B cell (primary cell): ENCODE data around the gene ZDHHC18. TPM values are rescaled to one million over a fixed set of nuclear protein-coding genes. Genes with fewer than 3 reads are reported as not detected.

Experiments
- ATAC-seq: fragments of 200-7000 bp; cut with Tn5 transposase; one replicate; pipeline ENCODE4 v1.10.0; 2021; ENCODE audit warnings: low read depth, mild to moderate bottlenecking, moderate number of reproducible peaks, moderate library complexity
- CTCF ChIA-PET: fragments of 350-600 bp; sonication (Branson Sonifier 250); formaldehyde crosslinking; loops from one replicate; lab custom pipeline; 2021; ENCODE audit warnings: antibody characterized with exemption, inconsistent platforms; lab: Charles Lee
- POLR2A ChIA-PET: fragments of 350-600 bp; sonication (Branson Sonifier 250); formaldehyde crosslinking; loops from one replicate; lab custom pipeline; 2021; ENCODE audit warnings: antibody characterized with exemption; lab: Charles Lee
- DNase-seq: peaks from one replicate; pipeline ENCODE4 v3.0.0; 2013
- H2AFZ ChIP-seq: 2 replicates; pipeline ENCODE4 v1.6.1; 2012; ENCODE audit warnings: mild to moderate bottlenecking, low read depth, low read length; ENCODE audit not compliant: insufficient read depth, poor library complexity, severe bottlenecking
- H3K27ac ChIP-seq, 2 donors: 1 replicate in 1 of 2; 2 replicates in 1 of 2; pipeline ENCODE4 v1.5.1; 2012 to 2013; ENCODE audit warnings: low read length in 2 of 2, mild to moderate bottlenecking in 2 of 2, moderate library complexity in 1 of 2
- H3K27me3 ChIP-seq, 4 experiments: fragments of 200-600 bp in 1 of 4; sonication (generic) in 1 of 4; replicated peaks in 1 of 4; 1 replicate in 2 of 4; 2 replicates in 2 of 4; pipeline versions ENCODE4 v1.6.1 to v1.7.0; 2013 to 2016; ENCODE audit warnings: low read length in 3 of 4, mild to moderate bottlenecking in 2 of 4, mixed read lengths in 1 of 4, moderate library complexity in 1 of 4; ENCODE audit not compliant: insufficient read depth in 4 of 4, control insufficient read depth in 3 of 4; ENCODE audit errors: control extremely low read depth in 1 of 4
- H3K36me3 ChIP-seq, 2 experiments: replicated peaks in 1 of 2; 1 replicate in 1 of 2; 2 replicates in 1 of 2; pipeline versions ENCODE4 v1.6.1 to v1.7.1; 2013; ENCODE audit warnings: low read length in 1 of 2; ENCODE audit not compliant: insufficient read depth in 2 of 2, control insufficient read depth in 1 of 2; ENCODE audit errors: control extremely low read depth in 1 of 2, extremely low read depth in 1 of 2
- H3K4me1 ChIP-seq, 2 donors: fragments of 200-600 bp in 1 of 2; sonication (generic) in 1 of 2; 1 replicate in 1 of 2; 2 replicates in 1 of 2; pipeline versions ENCODE4 v1.5.1 to v1.6.1; 2013 to 2017; ENCODE audit warnings: low read length in 2 of 2; ENCODE audit not compliant: control insufficient read depth in 2 of 2, insufficient read depth in 2 of 2
- H3K4me2 ChIP-seq: replicated peaks from 2 replicates; pipeline ENCODE3; 2012; ENCODE audit warnings: mild to moderate bottlenecking, low read depth, low read length; ENCODE audit not compliant: poor library complexity, severe bottlenecking
- H3K4me3 ChIP-seq, 5 experiments: fragments of 200-600 bp in 1 of 5; sonication (generic) in 1 of 5; 1 replicate in 3 of 5; 2 replicates in 2 of 5; pipeline versions ENCODE4 v1.5.1 to v1.7.0; 2011 to 2016; ENCODE audit warnings: low read length in 4 of 5, mild to moderate bottlenecking in 4 of 5, low read depth in 2 of 5, control low read depth in 1 of 5, moderate library complexity in 1 of 5; ENCODE audit not compliant: insufficient read depth in 1 of 5; ENCODE audit errors: control extremely low read depth in 1 of 5, extremely low read depth in 1 of 5
- H3K79me2 ChIP-seq: fragments of 200-600 bp; sonication (generic); one replicate; pipeline ENCODE4 v1.6.0; 2016; ENCODE audit warnings: low read length; ENCODE audit not compliant: control insufficient read depth, insufficient read depth
- H3K9ac ChIP-seq: fragments of 200-600 bp; sonication (generic); 2 replicates; pipeline ENCODE4 v1.6.1; 2017; ENCODE audit warnings: mild to moderate bottlenecking, low read length, moderate library complexity
- H3K9me3 ChIP-seq, 3 donors: one replicate each; pipeline versions ENCODE4 v1.6.1 to v1.7.1; 2013; ENCODE audit warnings: low read length in 2 of 3; ENCODE audit not compliant: control insufficient read depth in 2 of 3, insufficient read depth in 1 of 3; ENCODE audit errors: control extremely low read depth in 1 of 3
- H4K20me1 ChIP-seq: 2 replicates; pipeline ENCODE4 v1.6.0; 2012; ENCODE audit warnings: mild to moderate bottlenecking, low read length; ENCODE audit not compliant: insufficient read depth, control insufficient read depth, poor library complexity, severe bottlenecking
- H3K27ac Mint-ChIP-seq: one replicate; pipeline ENCODE4 v1.8.0; 2021; ENCODE audit warnings: mixed read lengths
- H3K27me3 Mint-ChIP-seq: one replicate; pipeline ENCODE4 v1.8.0; 2021; ENCODE audit warnings: mixed read lengths
- H3K4me1 Mint-ChIP-seq: one replicate; pipeline ENCODE4 v1.8.0; 2021; ENCODE audit warnings: mixed read lengths
- H3K4me3 Mint-ChIP-seq: one replicate; pipeline ENCODE4 v1.8.0; 2021; ENCODE audit warnings: mixed read lengths
- H3K9me3 Mint-ChIP-seq: one replicate; pipeline ENCODE4 v1.8.0; 2022; ENCODE audit warnings: mixed read lengths; ENCODE audit not compliant: insufficient read depth
- EZH2 ChIP-seq: IDR thresholded peaks from 2 replicates; pipeline ENCODE4 v1.6.1; 2012; ENCODE audit warnings: borderline replicate concordance, low read depth, mild to moderate bottlenecking, moderate library complexity, low read length; ENCODE audit not compliant: insufficient read depth, poor library complexity, severe bottlenecking
- WGBS: methylation state at CpG from one replicate; pipeline ENCODE4 v1.1.5; 2013; ENCODE audit warnings: missing lambda C conversion rate; ENCODE audit not compliant: insufficient coverage; 5-methylcytosine and 5-hydroxymethylcytosine counted together
- intact Hi-C: fragments of 100-400 bp; cut with micrococcal nuclease; formaldehyde crosslinking; loops from one replicate; pipeline ENCODE4 v1.10.0; 2022
- polyA plus RNA-seq: library from polyadenylated mRNA; depleted of rRNA; stranded (reverse); fragments of >200 nt; gene quantifications from 2 replicates; pipeline ENCODE4 v1.2.3, GENCODE V29; 2012
- total RNA-seq, 2 donors: library from RNA; stranded (reverse); fragments of 120-200 nt in 1 of 2; gene quantifications; 1 replicate in 1 of 2; 2 replicates in 1 of 2; pipeline versions ENCODE4 v1.2.3 to v1.2.4, GENCODE V29; 2013 to 2022
- TF ChIP-seq, protein P1 (sequence below): fragments of 200-600 bp; IDR thresholded peaks from one replicate; pipeline ENCODE4 v1.8.0; 2022; ENCODE audit warnings: antibody characterized with exemption, mild to moderate bottlenecking

The ZDHHC18 gene
- total and polyA plus RNA-seq, 2 donors (not counting 1 experiment from before 2014, with no cell fraction given), result 25.8 to 30.8 TPM

DNA sequence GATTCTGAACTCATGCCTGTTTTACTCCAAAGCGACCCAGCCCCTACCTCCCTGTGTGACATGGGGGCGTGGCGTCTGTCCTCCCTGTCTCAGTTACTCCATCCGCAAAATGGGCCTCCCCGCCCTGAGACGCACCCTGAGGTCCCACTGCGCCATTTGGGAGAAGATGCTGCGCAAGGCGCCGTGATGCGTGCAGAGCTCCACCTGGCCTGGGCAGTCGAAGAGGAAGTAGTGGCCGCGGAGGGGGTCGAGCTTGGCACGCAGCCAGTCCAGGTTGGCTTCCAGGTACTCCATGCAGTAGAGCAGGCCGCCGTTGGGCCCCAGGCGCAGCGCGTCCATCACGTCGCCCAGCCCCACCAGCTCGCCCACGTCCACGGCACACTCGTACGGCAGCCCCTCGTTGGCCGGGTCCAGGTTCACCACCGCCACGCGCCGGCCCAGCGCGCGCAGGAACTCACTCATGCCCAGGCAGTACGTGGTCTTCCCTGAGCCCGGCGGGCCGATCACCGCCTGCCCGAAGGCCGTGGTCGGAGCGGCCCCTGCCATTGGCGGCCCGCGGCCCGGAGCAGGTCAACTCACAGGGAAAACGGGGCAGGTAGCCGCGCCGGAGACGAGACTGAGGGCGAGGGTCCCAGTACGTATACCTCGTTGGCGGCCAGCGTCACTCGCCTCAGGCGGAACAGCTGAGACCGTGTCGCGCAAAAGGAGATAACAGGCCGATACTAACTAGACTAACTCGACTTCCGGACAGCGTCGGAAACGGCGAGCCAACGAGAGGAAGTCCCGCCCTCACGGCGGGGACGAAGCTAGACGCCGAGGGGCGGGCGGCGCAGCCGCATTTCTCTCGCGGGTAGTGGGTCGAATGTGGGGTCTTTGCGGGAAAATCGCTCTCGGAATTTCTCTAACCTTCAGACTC is 63.3 kb downstream of the ZDHHC18 start, which contains the start of gene GPN2:
GPN2 (minus strand) TSS at position 733 of the 916 bp plus-strand sequence; CDS start at position 546, 187 bp downstream.
- no peaks in the 10 kb centered on the region for H3K27me3 ChIP-seq
- H3K79me2 ChIP-seq, result peaks cover 34% of the 10 kb centered on the region
- H3K9ac ChIP-seq, result peak within 1 kb of the TSS; percentile 87
- H3K9me3 Mint-ChIP-seq, result no peaks in the 10 kb centered on the region
- H3K4me3 ChIP-seq, result peak within 1 kb of the TSS; percentile 73 to 94 (median 89)
- intact Hi-C loops, result loop anchor here (1.0 kb wide), 3 partner anchors 10 to 31 kb away; partner anchors contain the start of genes GPATCH3 and NUDC
- H3K4me2 ChIP-seq, result peak within 1 kb of the TSS; percentile 94
- peak within 1 kb of the TSS; percentile 96 for H3K4me3 Mint-ChIP-seq
- H3K4me1 ChIP-seq, result peaks cover 15 to 21% of the 10 kb centered on the region in 2 donors
- POLR2A ChIA-PET, result interaction anchor here (0.5 to 3.3 kb wide), 8 partner anchors 11 to 291 kb away, joined by 3 to 26 read pairs (median 4); partner anchors contain the start of genes GPATCH3 and SFN
- CTCF ChIA-PET, result interaction anchor here (0.5 to 2.8 kb wide), 18 partner anchors 8 to 420 kb away, joined by 3 to 14 read pairs (median 4); partner anchors contain the start of gene GPATCH3
- peak within 1 kb of the TSS; percentile 95 for H3K27ac Mint-ChIP-seq
- peaks cover 0 to 3% (median 0%) of the 10 kb centered on the region in 3 donors for H3K9me3 ChIP-seq
- peaks cover 35% of the 10 kb centered on the region for H3K4me1 Mint-ChIP-seq
- H3K27me3 Mint-ChIP-seq, result no peaks in the 10 kb centered on the region
- DNase-seq, result peak; percentile 88
- ATAC-seq, result peak; percentile 92
- TF ChIP-seq EZH2, result no peak
- TF ChIP-seq, protein P1, sequence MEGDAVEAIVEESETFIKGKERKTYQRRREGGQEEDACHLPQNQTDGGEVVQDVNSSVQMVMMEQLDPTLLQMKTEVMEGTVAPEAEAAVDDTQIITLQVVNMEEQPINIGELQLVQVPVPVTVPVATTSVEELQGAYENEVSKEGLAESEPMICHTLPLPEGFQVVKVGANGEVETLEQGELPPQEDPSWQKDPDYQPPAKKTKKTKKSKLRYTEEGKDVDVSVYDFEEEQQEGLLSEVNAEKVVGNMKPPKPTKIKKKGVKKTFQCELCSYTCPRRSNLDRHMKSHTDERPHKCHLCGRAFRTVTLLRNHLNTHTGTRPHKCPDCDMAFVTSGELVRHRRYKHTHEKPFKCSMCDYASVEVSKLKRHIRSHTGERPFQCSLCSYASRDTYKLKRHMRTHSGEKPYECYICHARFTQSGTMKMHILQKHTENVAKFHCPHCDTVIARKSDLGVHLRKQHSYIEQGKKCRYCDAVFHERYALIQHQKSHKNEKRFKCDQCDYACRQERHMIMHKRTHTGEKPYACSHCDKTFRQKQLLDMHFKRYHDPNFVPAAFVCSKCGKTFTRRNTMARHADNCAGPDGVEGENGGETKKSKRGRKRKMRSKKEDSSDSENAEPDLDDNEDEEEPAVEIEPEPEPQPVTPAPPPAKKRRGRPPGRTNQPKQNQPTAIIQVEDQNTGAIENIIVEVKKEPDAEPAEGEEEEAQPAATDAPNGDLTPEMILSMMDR, result no peak
- peak within 1 kb of the TSS; percentile 91 for H2AFZ ChIP-seq
- peaks cover 14 to 52% of the 10 kb centered on the region in 2 experiments for H3K36me3 ChIP-seq
- peak within 1 kb of the TSS; percentile 61 to 94 for H3K27ac ChIP-seq
- peaks cover 29% of the 10 kb centered on the region for H4K20me1 ChIP-seq
- WGBS, result 1% methylated on average over 82 of the region's 89 CpGs
